NT2/D1 (cell line): ENCODE data around the gene NYNRIN.

ENCODE experiments used
- SUZ12 ChIP-seq: IDR thresholded peaks from 2 replicates; pipeline ENCODE4 v1.6.1; 2011; ENCODE audit not compliant: insufficient read length, insufficient read depth; ENCODE audit errors: extremely low read depth
- YY1 ChIP-seq: IDR thresholded peaks from 2 replicates; pipeline ENCODE4 v1.6.1; 2011; ENCODE audit not compliant: insufficient read length, insufficient read depth
- ZNF274 ChIP-seq: IDR thresholded peaks from 2 replicates; pipeline ENCODE4 v1.6.1; 2011; ENCODE audit warnings: mild to moderate bottlenecking, low read depth, low read length

- TF ChIP-seq YY1 = no peak
- no peak for TF ChIP-seq ZNF274
- TF ChIP-seq SUZ12 = no peak
Observed at GRCh38 chr14:24349742-24350141, 49.1 kb upstream of the NYNRIN start.
